ENCODE results near the gene SAMD1. TPM values are rescaled to one million over a fixed set of nuclear protein-coding genes. Genes with fewer than 3 reads are reported as not detected.
"Not testable (repeated sequence)": the region's sequence is repeated elsewhere in the genome, so short reads cannot be mapped to it uniquely, and the experiment has no call there.

The SAMD1 gene
- total RNA-seq, 3 donors from 2014 or later = 10.8 to 15.4 (median 14.2) TPM

DNA sequence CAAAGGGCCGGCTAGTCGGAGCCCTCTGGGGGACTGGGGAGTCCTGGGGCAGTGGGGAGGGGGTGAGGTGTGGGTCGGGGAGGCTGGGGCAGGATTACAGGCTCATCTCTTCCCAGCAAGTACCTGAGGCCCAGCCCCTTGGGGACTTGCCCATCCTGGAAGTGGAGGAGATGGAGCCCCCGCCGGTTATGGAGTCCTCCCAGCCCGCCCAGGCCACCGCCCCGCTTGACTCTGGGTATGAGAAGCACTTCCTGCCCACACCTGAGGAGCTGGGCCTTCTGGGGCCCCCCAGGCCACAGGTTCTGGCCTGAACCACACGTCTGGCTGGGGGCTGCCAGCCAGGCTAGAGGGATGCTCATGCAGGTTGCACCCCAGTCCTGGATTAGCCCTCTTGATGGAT lies 38.6 kb downstream of the SAMD1 start:
- Histone ChIP-seq H3K4me1 (no peaks in the 10 kb centered on the region), H3K27me3 (no peaks in the 10 kb centered on the region), H3K36me3 (no peaks in the 10 kb centered on the region), H3K4me3 (no peak overlapping the region), H3K27ac (no peak overlapping the region), H3K9me3 (peaks cover 0 to 8% of the 10 kb centered on the region in 2 donors)
- no peak for TF ChIP-seq POLR2A (IDR thresholded peaks at IDR 0.05)
- TF ChIP-seq, protein P1, sequence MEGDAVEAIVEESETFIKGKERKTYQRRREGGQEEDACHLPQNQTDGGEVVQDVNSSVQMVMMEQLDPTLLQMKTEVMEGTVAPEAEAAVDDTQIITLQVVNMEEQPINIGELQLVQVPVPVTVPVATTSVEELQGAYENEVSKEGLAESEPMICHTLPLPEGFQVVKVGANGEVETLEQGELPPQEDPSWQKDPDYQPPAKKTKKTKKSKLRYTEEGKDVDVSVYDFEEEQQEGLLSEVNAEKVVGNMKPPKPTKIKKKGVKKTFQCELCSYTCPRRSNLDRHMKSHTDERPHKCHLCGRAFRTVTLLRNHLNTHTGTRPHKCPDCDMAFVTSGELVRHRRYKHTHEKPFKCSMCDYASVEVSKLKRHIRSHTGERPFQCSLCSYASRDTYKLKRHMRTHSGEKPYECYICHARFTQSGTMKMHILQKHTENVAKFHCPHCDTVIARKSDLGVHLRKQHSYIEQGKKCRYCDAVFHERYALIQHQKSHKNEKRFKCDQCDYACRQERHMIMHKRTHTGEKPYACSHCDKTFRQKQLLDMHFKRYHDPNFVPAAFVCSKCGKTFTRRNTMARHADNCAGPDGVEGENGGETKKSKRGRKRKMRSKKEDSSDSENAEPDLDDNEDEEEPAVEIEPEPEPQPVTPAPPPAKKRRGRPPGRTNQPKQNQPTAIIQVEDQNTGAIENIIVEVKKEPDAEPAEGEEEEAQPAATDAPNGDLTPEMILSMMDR (IDR thresholded peaks at IDR 0.05) = no peak
- TF ChIP-seq POLR2AphosphoS5 (IDR thresholded peaks at IDR 0.05) = no peak
- intact Hi-C loops (cut with DNase I; ENCODE audit: low total_unique reads) = no loop called here
- no peak for DNase-seq (ENCODE audit: low spot score in 2 of 2)

DNA sequence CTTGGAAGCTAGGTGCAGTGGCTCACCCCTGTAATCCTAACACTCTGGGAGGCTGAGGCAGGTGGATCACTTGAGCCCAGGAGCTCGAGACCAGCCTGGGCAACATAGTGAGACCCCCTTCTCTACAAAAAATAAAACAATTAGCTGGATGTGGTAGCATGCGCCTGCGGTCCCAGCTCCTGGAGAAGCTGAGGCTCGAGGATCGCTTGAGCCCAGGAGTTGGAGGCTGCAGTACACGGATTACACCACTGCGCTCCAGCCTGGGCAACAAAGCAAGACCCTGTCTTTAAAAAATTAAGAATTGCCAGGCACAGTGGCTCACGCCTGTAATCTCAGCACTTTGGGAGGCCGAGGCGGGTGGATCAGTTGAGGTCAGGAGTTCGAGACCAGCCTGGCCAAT lies 39.6 kb downstream of the SAMD1 start:
- H3K27ac ChIP-seq; H3K9me3 ChIP-seq; H3K27me3 ChIP-seq; DNase-seq (ENCODE audit: low spot score in 2 of 2); H3K4me1 ChIP-seq; H3K36me3 ChIP-seq; intact Hi-C loops (cut with DNase I; ENCODE audit: low total_unique reads); H3K4me3 ChIP-seq: not testable (repeated sequence)

DNA sequence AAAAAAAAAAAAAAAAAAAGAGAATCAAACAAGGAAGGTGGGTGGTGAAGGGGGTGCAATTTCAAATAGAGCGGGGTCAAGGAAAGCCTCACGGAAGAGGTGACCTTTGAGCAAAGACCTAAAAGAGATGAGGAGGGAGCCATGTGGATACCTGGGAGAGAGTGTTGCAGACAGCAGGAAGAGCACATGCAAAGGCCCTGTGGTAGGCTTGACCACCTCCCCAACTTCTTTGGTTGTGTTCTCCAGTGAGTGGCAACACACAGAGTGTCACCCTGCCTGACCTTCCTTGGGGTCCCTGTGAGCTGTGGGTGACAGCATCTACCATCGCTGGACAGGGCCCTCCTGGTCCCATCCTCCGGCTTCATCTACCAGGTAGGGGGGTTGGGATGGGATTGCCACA lies 40.0 kb downstream of the SAMD1 start:
- Histone ChIP-seq H3K36me3 (no peaks in the 10 kb centered on the region), H3K4me3 (no peak overlapping the region), H3K4me1 (no peaks in the 10 kb centered on the region), H3K9me3 (peaks cover 0 to 8% of the 10 kb centered on the region in 2 donors), H3K27me3 (no peaks in the 10 kb centered on the region), H3K27ac (no peak overlapping the region)
- no peak for TF ChIP-seq POLR2A (IDR thresholded peaks at IDR 0.05)
- no peak for TF ChIP-seq POLR2AphosphoS5 (IDR thresholded peaks at IDR 0.05)
- TF ChIP-seq, protein P1 (IDR thresholded peaks at IDR 0.05) = no peak
- no peak for DNase-seq (ENCODE audit: low spot score in 2 of 2)
- intact Hi-C loops (cut with DNase I; ENCODE audit: low total_unique reads) = no loop called here

DNA sequence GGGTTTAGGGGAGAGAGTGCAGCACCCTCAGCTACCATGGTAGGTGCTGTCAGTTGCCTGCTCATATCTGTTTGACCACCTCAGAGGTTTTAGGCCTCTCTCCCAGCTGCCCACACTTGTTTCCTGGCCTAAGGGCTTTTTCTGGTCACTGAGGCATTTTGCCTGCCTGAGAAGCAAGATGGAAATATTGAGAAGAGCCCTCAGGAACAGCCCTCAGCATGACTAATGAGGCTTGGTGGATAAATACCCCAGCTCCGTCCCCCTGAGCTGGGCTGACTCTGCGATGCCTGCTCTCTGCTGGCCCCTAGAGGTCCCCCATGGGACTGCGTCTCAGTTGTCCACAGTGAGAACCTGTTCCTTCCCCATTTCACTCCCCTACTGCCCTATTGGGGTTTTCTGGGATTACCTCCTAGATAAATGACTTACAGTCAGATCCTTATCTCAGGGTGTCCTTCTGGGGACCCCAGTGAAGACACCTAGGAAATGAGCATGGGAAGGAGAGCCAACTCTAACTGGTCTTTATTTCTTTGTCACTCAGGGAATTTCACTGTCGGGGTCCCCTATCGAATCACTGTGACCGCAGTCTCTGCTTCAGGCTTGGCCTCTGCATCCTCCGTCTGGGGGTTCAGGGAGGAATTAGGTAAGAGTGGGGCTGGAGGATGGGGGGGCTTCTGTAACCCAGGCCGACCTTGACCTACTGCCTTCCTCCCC lies 42.0 kb downstream of the SAMD1 start:
- TF ChIP-seq POLR2AphosphoS5 (IDR thresholded peaks at IDR 0.05) = no peak
- TF ChIP-seq, protein P1 (IDR thresholded peaks at IDR 0.05) = peak; percentile 44 to 56 (median 45)
- no peak overlapping the region for H3K4me3 ChIP-seq
- no peaks in the 10 kb centered on the region for H3K36me3 ChIP-seq
- H3K9me3 ChIP-seq = peaks cover 0 to 6% of the 10 kb centered on the region in 2 donors
- no peaks in the 10 kb centered on the region for H3K27me3 ChIP-seq
- H3K27ac ChIP-seq = no peak overlapping the region
- intact Hi-C loops (cut with DNase I; ENCODE audit: low total_unique reads) = no loop called here
- no peaks in the 10 kb centered on the region for H3K4me1 ChIP-seq
- no peak for DNase-seq (ENCODE audit: low spot score in 2 of 2)

DNA sequence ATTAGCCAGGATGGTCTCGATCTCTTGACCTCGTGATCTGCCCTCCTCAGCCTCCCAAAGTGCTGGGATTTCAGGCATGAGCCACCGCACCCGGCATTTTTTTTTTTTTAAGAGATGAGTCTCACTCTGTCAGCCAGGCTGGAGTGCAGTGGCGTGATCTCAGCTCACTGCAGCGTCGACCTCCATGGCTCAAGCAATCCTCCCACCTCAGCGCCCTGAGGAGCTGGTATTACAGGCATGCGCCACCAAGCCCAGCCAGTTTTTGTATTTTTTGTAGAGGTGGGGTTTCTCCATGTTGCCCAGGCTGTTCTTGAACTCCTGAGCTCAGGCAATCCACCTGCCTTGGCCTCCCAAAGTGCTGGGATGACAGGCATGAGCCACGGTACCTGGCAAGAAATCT lies 42.7 kb downstream of the SAMD1 start:
- H3K4me1 ChIP-seq; H3K4me3 ChIP-seq; intact Hi-C loops (cut with DNase I; ENCODE audit: low total_unique reads); H3K27ac ChIP-seq; H3K36me3 ChIP-seq; DNase-seq (ENCODE audit: low spot score in 2 of 2); H3K27me3 ChIP-seq; H3K9me3 ChIP-seq: not testable (repeated sequence)

DNA sequence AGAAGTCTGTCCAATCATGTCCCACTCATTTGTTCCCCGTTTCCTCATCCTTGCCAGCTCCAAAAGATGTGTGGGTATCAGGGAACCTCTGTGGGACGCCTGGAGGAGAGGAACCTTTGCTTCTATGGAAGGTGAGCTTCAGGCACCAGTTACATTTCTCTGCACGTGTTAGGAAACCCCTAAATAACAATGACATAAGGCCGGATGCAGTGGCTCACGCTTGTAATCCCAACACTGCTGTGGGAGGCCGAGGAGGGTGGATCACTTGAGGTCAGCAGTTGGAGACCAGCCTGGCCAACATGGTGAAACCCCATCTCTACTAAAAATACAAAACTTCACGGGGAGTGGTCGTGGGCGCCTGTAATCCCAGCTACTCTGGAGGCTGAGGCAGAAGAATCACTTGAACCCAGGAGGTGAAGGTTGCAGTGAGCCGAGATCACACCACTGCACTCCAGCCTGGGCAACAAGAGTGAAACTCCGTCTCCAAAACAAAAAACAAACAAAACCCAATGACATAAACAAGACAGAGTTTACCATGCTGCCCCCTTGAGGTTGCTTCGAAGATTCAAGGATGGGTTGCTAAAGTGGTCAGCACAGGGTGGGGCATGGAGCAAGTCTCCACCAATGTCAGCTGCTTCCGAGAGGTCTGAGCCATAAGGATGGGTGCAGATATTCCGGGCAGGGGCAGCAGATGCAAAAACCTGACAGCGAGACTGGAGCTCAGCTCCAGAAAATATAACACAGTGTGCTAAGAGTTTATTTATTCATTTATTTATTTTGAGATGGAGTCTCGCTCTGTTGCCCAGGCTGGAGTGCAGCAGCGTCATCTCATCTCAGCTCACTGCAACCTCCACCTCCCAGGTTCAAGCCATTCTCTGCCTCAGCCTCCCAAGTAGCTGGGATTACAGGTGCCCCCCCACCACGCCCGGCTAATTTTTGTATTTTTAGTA lies 47.6 kb downstream of the SAMD1 start:
- intact Hi-C loops (cut with DNase I; ENCODE audit: low total_unique reads) = not testable (repeated sequence)

More for the DNA sequence above, 47.6 kb downstream of the SAMD1 start:
- Histone ChIP-seq H3K4me3 (peak overlapping the region in 1 of 3 donors; percentile 28), H3K27ac (peak overlapping the region; percentile 66 to 72)
- H3K36me3 ChIP-seq; H3K9me3 ChIP-seq; H3K27me3 ChIP-seq; H3K4me1 ChIP-seq; DNase-seq (ENCODE audit: low spot score in 2 of 2): not testable (repeated sequence)
- TF ChIP-seq, protein P1 (IDR thresholded peaks at IDR 0.05) = peak; percentile 46 to 53 (median 48)

All from breast epithelium (tissue), 4 donors.